ENCODE data around the gene TTLL11.
"Not testable (repeated sequence)": the region's sequence is repeated elsewhere in the genome, so short reads cannot be mapped to it uniquely, and the experiment has no call there.

The TTLL11 gene

DNA sequence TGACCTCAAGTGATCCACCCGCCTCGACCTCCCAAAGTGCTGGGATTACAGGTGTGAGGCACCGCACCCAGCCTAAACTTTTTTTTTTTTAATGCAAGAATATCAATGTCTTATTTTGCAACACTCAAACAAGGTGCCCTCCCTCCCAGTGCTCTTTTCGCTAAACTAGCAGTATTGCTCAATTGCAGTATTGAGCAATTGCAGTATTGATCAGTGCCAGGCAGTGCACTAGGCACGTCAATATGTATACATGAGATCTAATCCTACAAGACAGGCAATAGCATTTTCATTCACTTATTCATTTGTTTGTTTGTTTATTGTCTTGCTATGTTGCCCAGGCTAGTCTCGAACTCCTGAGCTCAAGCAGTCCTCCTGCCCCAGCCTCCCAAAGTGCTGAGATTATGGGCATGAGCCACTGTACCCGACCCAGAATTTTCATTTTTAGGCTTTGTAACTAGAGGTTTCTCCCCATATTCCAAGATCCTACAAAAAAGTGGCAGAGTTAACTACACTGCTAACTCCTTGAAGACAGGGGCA is 94.5 kb downstream of the TTLL11 start:
- no peak for DNase-seq

DNA sequence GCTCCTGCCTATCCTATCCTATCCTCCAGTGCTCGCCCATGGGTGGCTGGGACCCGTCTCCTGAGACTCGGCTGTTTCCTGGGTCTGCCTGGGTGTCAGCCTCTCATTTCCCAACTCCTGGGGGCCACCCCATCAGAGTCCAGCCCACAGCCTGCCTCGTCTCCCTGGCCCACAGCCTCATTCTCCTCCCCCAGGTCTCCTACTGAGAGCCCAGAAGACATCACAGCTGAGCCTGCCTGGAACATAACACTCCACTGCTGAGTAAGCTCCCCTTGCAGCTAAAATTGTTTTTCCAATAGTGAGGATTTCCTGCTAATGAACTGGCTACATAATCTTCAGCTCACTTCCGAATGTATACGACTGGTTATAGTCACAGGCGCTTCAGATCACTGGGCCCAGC is 95.3 kb downstream of the TTLL11 start:
- no peak for DNase-seq

DNA sequence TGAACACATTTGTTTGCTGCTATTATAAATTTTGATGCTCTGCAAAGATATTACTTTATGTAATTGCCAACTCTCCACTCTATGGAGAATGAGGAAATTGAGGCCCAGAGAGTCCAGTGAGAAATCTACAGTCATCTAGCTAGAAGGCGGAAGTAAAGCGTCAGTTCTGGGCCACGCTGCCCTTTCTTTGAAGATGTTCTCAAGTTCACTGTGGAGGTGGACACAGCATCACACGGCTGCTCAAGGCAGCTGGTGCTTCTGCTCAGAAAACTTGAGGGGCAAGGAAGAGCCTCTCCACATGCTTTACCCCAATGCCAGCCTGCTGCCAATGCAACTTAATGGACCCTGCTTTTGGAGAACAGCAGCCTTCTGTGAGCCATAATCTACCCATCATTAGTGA is 96.3 kb downstream of the TTLL11 start:
- DNase-seq, result peak; percentile 41 to 62 (median 56)

DNA sequence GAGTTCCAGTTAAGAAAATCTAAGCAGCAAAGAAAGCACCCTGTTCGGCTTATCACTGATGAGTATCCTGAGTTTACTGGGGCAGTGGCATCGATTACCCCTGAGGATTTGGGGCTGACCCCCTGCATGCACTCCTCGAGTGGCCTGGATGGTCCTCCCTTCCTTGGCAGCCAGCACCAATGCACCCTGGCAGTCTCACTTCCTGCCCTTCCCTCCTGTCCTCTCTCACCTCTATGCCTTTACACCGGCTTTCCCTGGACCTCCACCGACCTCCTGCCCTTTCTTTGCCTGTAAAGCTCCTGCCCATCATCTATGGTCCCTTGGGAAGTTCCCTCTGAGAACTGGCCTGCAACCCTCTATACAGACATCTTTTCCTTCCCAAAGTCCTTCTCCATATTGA is 97.1 kb downstream of the TTLL11 start:
- DNase-seq, result no peak

DNA sequence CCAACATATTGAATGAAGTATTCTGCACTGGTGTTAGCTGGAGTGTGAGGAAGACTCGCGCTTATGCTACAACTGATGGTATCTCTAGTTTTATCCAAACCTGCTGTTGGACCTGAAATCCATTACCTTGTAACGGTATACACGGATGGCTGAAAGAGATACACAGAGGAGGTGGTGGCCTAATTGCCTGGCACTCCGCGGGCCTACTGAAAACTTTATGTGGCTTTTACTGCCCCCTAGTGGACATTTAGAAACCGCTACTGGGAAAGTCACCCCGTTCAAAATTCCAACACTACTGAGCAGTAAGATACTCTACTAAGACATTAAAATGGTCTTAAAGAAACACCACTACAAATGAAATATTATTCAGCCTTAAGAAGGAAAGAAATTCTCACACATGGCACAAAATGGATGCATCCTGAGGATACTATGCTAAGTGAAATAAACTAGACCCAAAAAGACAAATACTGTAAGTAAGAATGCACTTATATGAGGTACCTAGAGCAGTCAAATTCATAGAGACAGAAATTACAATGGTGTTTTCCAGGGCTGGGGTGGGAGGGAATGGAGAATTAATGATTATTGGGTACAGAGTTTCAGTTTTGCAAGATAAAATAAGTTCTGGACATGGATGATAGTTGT is 100.4 kb downstream of the TTLL11 start:
- peak; percentile 67 to 87 (median 73) for DNase-seq

DNA sequence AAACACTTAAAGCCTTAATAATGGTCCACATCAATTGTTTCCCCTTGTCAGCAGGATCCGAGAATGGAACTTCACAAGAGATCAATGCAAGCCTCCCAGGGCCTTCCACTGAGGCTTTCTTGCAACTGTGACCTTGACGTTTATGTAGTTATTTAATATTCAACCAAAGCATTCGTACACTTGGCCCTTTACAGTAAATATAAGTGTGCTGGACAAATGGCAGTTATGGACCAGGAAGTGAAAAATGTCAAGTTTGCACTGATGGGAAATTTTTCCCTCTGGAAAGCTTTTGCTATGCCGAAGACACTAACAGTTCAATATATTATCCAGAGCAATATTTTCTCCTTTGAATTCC is 101.8 kb downstream of the TTLL11 start:
- DNase-seq, result no peak

DNA sequence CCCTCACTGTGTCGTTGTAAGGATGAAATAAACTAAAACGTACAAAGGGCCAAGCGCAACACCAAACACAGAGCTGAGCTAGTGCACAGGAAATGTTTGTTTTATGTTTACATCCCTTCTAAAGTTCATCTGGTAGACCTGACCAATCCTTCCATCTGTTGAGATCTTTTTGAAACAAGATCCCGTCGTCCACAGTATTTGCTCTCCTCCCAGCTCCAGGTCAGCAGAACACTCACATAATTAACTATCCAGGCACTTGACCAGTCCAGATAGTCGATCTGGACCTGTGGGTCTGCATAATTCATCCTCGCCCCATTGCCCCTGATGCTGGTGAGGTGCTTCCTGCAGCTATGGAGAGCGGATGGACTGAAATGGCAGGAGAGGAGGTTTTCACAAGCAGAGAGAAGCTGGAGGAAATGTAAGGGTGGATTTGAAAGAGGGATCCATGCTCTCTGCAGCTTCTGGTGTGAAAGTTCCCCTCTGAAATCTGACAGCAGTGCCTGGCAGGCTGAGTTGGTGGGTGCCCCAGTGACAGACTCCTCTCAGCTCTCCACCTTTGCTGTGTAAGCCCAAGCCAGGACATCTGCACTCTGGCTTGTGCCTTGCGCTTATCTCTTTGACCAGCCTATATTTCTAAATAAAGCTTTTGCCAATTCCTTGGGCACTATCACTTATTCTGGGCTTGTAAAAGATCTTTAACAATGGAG is 102.4 kb downstream of the TTLL11 start:
- DNase-seq, result no peak

DNA sequence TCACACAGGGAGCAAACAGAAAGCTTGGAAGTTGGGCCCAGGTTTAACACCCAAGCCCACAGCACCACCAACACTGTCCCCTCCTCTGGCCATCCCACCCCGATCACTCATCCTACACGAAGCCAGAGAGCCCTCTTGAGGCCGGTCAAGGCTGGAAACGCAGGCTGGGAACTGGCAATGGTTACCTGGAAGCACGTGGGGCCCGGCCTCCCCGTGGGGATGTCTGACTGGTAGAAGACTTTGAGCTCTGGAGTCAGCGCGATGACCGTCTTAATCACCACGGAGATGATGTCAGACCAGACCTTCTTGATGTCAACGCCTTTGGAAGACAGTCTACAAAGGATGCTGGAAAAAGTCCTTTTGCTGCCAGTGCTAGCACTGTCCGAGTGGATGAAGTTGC is 104.1 kb downstream of the TTLL11 start:
- no peak for DNase-seq

DNA sequence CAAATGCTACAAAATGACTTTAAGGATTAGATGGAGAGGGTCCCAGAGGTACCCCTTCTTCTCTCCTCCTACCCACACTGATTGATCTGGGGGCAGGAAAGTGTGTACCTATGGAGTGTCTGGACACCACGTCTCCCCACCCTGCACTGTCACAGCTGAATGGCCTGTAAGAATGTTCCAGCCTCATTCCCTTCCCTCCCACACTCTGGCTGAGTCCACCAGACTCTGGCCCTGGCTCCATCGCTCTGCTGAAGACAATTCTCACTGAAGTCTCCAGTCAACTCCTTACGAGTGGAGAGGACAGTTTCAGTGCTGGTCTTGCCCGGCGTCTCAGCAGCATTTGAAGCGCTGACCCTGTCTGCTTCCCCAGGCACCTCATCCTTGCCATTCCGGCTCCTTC is 105.8 kb downstream of the TTLL11 start:
- DNase-seq, result no peak

DNA sequence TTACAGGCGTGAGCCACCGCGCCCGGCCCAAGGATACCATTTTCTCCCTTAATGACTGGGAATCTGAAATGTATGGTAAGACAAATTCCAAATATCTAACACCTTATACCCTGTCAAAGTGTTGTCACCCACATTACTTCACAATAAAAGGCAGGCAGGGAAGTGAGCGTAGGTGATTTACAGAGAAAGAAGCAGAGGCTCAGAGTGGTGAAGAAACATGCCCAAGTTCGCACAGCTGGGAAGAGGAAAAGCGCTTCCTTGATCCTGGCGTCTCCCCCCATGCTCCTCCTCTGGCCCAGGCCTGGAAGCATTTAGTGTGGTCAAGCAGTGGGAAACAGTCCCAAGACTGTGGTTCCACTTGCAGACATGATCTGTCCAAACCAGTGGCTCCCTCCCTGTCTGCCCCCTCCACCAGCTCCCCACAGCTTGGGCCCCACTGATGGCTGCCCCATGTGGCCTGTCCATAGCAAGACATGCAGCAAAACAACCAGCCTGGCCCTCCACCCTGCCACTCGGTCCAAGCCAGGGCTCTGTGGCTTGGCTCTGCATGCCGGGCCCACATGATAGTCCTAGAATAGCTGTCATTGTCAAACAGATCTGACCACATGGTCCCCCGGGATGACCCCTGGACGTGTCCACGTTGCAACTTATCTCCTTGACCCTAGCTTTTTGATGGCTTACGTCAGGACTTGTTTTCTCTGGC is 107.2 kb downstream of the TTLL11 start:
- no peak for DNase-seq

DNA sequence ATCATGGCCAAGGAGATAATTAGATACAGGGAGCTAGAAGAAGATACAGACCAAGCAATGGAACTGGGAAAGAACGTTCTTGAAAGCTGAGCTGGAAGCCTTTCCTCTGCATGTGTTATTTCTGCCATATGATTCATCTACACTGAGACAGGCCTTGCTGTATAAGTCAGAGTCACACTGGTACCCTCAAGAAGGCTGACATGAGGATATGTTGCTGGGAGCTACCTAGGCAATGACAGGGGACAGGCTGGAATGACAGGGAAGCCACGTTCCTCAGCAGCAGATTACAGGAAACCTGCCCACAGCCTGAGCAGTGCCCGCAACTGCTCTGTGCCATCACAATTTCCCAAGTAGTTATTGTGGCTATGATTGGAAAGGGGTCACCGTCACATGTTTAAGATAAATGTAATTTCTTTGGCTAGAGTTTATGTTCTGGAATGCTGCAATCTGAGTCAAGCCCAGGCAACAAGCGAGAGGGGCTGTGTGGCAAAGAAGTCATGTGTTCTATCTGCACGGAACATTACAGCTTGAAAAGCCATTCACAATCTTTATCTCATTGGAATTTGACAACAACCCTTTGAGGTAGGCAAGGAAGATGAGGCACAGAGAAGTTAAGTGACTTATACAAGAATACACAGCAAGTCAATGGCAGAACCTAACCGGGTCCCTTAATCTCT is 108.2 kb downstream of the TTLL11 start:
- no peak for DNase-seq

DNA sequence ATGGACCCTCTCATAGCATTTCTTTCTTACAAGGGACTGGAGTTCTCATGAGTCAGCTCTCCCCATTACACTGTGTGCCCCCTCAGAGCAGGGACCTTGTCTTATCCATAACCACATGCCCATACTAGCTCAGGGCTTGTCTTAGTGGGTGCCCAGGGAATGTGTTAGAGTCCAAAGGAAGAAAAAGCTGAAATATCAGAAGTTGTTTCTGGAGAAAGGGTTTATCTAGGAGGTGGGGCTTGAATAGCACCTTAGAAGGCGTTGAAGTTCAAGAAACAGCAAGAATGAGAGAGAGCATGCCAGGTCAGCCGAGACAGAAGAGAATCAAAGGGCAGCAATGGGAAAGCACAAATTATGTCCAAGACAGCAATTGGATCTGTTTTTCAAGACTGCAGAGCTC is 109.4 kb downstream of the TTLL11 start:
- no peak for DNase-seq

DNA sequence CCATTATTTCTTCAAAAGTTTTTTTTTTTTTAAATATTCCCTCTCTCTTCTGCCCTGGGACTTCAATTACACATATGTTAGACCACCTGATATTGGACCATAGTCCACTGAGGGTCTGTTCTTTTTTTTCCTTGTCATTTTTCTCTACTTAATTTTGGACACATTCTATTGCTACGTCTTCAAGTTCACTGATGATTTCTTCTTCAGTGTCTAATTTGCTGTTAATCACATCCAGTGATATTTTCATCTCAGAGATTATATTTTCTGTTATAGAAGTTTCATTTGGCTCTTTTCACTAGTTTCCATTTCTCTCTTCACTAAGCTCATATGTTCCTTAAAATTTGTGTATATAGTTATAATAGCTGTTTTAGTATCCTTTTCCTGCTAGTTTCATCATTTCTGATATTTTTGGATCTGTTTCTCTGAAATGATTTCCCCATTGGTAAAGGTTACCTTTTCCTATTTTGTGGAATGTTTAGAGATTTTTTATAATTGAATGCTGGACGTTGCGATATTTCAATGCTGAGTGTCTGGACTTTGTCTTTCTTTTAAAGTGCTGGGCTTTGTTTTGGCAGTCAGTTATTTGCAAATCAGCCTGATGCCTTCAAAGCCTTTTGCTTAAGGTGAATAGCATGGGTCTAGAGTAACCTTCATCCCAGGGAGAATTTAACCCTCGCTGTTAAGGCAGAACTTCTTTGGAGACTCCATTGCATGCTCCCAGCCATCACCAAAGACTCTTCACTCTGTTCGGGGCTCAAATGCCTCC is 111.8 kb downstream of the TTLL11 start:
- DNase-seq, result no peak

DNA sequence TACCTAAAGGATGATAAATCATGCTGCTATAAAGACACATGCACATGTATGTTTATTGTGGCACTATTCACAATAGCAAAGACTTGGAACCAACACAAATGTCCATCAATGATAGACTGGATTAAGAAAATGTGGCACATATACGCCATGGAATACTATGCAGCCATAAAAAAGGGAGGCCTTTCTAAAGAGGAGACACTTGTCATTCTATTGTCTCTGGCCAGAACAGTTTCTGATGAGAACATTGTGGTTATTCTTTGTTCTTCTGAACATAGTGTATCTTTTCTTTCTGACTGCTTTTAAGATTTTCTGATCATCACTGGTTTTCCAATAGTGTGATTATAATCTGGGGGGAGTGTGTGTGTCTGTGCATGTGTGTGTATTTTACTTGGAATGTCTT is 112.4 kb downstream of the TTLL11 start:
- DNase-seq, result not testable (repeated sequence)

DNA sequence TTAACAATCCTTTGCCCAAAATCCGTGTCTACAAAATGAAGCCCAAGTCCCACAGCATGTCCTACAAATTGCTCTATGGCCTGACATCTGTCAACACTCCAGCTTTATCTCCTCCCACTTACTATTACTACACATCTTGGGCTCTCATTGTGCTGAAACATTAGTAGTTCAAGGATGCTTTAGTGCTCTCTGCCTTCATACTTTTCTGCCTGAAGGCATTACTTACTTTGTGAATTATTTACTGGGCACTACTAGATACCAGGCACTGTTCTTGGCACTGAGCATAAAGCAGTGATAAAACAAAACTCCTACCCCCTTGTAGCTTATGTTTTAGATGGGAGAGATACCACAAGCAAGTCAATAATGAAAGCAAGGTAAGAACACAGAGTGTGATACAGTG is 113.4 kb downstream of the TTLL11 start:
- no peak for DNase-seq

DNA sequence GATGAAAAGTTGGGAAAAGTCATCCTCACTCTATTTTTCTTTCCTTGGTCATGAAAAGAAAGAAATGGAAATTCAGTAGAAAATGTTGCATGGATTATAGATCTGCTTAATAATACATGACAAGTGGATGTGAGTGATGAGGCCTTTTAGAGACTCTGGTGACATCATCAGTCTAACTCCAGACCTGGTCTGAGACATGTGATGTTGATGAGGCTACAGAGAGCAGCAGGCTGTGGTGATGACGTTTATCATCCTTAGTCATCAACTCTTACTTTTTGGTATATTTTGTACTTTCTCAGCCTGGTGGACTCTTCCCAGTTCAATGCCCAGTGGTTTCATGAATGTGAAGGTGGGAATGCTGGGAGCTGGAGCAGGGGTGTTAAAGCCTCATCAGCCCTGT is 116.4 kb downstream of the TTLL11 start:
- peak; percentile 8 to 52 (median 23) for DNase-seq

DNA sequence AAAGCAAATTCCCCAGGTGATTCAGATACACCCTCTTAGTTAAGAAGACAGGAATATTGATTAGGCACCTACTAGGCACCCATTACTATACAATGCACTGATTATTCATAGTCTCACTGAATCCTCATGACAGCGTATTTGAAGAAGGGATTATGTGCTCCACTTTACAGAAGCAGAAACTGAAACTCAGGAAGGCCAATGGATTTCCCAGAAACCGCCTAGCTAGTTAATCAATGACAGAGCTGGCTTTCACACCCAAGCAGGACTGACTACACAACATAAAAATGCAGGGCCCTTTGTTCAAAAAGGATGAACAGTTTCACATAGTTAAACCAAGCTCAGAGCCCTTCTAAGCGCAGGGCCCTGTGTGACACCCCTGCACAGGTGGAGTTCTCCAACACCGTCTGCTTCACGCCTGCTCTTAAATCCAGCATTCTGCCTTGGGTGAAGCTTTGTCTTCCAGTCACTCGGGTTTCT is 117.3 kb downstream of the TTLL11 start:
- no peak for DNase-seq

DNA sequence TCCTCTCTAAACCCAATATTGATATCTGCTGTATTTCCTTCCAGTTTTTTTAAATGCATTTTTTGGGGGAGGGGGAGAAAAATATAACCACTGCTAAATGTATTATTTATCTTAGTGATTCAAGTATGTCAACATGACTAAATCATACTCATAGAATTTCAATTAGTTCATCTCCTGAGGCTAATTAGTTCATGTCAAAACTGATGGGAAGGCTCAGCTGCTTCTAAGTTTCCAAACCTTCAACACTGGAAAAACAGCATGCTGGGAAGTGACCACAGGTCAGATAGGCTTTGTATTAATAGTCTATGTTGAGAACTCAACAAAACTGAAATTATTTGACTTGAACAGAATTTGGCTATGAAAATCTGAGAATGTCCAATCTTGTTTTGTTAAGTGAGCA is 118.7 kb downstream of the TTLL11 start:
- no peak for DNase-seq

DNA sequence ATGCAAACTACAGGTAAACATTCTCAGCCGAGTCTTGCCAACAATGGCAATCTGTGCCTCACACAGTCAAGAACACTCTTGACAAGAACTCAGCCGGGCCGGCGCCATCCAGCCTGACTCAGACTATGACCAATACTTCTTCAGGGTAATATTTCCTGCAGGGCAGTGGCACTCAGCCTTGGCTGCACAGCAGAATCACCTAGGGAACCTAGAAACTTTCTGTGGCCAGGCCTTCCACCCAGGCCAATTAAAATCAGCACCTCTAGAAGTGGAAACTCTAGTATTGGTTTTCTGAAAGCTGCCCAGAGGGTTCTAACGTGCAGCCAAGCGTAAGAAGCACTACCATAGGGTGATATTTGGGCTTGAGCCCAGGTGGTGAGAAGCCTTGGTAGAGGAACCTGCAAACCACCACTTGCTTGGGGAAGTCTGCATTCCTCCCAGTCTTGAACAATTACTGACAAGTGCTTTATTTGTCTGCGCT is 120.6 kb downstream of the TTLL11 start:
- no peak for DNase-seq

DNA sequence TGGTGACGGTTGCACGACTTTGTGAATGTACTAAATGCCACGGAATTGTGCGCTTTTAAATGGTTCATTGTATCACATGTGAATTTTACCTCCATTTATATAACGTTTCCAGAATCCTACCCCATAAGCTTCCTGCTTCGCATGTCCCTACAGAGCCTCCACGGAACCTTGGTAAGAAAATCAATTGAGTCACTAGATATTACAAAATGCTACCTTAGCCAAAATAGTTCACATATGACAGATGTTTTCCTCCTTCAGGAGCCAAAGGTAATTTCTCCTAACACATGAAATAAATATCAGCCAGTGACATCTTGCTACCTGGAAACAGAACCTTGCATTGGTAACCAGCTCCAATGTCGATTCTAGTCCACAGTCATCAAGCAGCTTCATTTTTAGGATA is 125.1 kb downstream of the TTLL11 start:
- DNase-seq, result no peak

DNA sequence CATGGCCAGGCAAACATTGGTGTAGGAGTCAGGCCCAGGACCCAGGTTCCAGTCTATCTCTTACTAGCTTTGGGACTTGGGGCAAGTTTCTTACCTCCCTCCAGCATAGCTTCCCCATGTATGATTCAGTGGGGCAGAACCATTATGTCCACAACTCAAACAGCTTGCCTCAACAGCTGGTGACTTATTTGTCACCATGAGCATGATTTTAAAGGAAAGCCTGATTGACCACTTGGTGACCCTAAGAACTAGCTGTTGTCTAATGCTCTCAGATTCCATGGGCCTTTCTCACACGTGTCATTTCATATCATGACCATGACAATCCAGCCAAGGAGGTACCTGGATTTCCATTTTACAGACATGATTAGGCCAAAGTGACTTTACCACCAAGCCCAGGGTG is 126.4 kb downstream of the TTLL11 start:
- no peak for DNase-seq

DNA sequence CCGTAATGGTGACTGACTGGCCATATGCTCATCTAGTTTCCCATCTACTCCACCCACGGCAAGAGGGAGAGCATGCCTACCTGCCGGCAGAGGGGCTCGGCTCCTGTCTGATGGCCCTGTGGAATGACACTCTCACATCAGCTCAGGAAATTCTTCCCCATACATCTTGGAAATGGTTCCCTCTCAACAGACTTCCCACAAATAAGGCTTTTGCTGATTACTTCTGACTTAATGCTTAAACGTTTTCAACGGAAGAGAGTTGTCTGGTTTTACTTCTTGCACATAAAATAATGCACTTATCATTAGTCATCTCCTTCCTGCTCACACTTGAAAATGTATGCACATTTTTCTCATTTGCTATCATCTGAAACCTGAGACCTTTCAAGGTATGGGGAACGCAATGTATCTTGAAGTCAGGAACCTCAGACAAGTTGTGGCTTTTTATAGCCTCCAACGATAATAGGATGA is 129.5 kb downstream of the TTLL11 start:
- DNase-seq, result no peak
